ENCODE data around the gene EYA2.

- TF ChIP-seq CTCF (IDR thresholded peaks at IDR 0.05) (no peak), POLR2A (IDR thresholded peaks at IDR 0.05) (no peak)
Measured at GRCh38 chr20:46999801-47000465, 105.3 kb downstream of the EYA2 start.

All from adrenal gland (tissue), 5 donors.